Erythroblast (primary cell): ENCODE data around the gene NIPBL.
"Not testable (repeated sequence)": the region's sequence is repeated elsewhere in the genome, so short reads cannot be mapped to it uniquely, and the experiment has no call there.

Experiments used
- DNase-seq, 2 experiments: peaks; one replicate each; lab custom pipeline; 2025; lab: John Stamatoyannopoulos, UW
- GATA1 ChIP-seq: IDR thresholded peaks from 2 replicates; pipeline ENCODE4 v1.6.1; 2011; ENCODE audit warnings: low read depth, mild to moderate bottlenecking, control low read depth, low read length, moderate library complexity
- POLR2A ChIP-seq: IDR thresholded peaks from 2 replicates; pipeline ENCODE4 v1.6.1; 2011; ENCODE audit warnings: mild to moderate bottlenecking, low read length

Gene NIPBL

GRCh38 chr5:37071901-37072581 lies 195.5 kb downstream of the NIPBL start:
- no peak for DNase-seq
- TF ChIP-seq GATA1, result no peak
- TF ChIP-seq POLR2A, result no peak

DNA sequence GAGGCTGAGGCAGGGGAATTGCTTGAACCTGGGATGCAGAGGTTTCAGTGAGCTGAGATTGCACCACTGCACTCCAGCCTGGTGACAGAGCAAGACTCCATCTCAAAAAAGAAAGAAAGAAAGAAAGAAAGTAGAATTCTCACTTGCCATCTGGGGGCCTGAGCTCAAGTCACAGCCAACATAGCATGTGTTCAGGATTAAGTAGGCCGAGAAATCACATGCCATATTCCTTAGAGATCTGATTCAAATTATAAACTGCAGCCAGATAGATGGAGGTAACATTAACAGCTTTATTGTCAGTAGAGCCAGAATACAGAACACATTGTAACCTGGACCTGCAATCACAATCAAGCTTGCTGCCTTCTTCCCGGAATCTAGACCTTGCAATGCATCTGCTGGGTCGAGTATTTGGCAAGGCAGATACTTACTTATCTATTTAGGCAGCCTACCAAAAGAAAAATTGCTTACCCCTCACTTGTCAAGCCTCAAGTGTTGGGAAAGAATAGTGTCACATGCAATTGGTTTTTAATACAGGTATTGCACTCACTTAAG lies 198.9 kb downstream of the NIPBL start:
- TF ChIP-seq POLR2A, result no peak
- TF ChIP-seq GATA1, result no peak

GRCh38 chr5:37077146-37077545 lies 200.6 kb downstream of the NIPBL start:
- TF ChIP-seq GATA1 (no peak), POLR2A (no peak)
- no peak for DNase-seq

More for the DNA sequence above, 198.9 kb downstream of the NIPBL start:
- peak in 1 of 2 experiments; percentile 8 for DNase-seq

GRCh38 chr5:37080697-37081096 lies 204.1 kb downstream of the NIPBL start:
- TF ChIP-seq POLR2A (no peak), GATA1 (no peak)

DNA sequence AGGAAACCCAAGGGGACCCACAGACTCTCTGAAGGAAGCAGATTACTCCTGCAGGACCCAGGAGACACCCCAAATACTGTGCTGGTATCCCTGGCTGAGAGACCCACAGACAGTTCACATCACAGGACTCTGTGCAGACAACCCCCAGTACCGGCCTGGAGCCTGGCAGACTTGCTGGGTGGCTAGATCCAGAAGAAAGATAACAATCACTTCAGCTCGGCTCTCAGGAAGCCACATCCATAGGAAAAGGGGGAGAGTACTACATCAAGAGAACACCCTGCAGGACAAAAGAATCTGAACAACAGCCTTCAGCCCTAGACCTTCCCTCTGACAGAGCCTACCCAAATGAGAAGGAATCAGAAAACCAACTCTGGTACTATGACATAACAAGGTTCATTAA lies 206.4 kb downstream of the NIPBL start:
- not testable (repeated sequence) for DNase-seq

More at GRCh38 chr5:37080697-37081096, 204.1 kb downstream of the NIPBL start:
- DNase-seq, result no peak

- not testable (repeated sequence) for DNase-seq
Observed at GRCh38 chr5:37086026-37086425, 209.5 kb downstream of the NIPBL start.

GRCh38 chr5:37086466-37087173 lies 210.1 kb downstream of the NIPBL start:
- TF ChIP-seq GATA1 (no peak), POLR2A (no peak)
- no peak for DNase-seq

- TF ChIP-seq POLR2A (no peak), GATA1 (no peak)
- DNase-seq, result peak; percentile 45 to 81
Observed at GRCh38 chr5:37088009-37088408, 211.4 kb downstream of the NIPBL start.

DNA sequence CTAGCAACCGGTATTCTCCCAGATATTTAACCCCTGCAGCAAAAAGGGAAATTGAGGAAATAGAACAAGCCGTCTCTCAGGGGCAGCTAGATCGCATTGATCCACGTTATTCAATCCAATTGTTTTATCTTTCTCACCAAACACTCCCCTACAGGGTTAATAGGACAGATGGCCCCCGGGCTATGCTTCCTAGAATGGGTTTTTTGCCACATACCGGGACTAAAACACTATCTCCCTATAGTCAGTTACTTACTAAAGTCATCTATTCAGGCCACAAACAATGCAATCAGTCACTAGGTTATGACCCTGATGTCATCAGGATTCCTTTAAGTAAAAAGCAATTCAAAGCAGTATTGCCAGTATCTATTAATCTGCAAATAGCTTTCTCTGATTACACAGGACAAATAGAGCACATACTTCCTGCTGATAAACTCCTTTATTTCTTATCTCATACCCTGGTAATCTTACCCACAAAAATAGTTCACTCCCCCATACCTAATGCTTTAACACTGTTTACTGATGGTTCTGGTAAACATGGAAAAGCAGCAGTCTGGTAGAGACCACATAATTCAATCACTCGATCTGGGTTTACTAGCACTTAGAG lies 213.7 kb downstream of the NIPBL start:
- peak in 1 of 2 experiments; percentile 13 for DNase-seq
- TF ChIP-seq GATA1, result no peak
- TF ChIP-seq POLR2A, result no peak

- no peak for TF ChIP-seq POLR2A
- no peak for TF ChIP-seq GATA1
- DNase-seq, result no peak
Observed at GRCh38 chr5:37090781-37091180, 214.2 kb downstream of the NIPBL start.

GRCh38 chr5:37093795-37094194 lies 217.2 kb downstream of the NIPBL start:
- not testable (repeated sequence) for DNase-seq

GRCh38 chr5:37099267-37099666 lies 222.7 kb downstream of the NIPBL start:
- not testable (repeated sequence) for DNase-seq

DNA sequence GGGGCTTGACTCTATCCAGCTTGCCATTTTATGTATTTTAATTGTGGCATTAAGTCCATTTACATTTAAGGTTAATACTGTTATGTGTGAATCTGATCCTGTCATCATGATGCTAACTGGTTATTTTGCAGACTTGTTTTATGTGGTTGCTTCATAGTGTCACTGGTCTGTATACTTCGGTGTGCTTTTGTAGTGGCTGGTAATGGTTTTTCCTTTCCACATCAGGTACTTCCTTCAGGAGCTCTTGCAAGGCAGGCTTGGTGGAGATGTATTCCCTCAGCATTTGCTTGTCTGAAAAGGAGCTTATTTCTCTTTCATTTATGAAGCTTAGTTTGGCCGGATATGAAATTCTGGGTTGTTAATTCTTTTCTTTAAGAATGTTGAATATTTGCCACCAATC lies 226.7 kb downstream of the NIPBL start:
- TF ChIP-seq GATA1, result no peak
- TF ChIP-seq POLR2A, result no peak
- no peak for DNase-seq

- no peak for DNase-seq
- no peak for TF ChIP-seq POLR2A
- TF ChIP-seq GATA1, result no peak
Observed at GRCh38 chr5:37109338-37109737, 232.8 kb downstream of the NIPBL start.
